HepG2 (cell line): Measurements from ENCODE around the gene LCN12. TPM values are rescaled to one million over a fixed set of nuclear protein-coding genes. Genes with fewer than 3 reads are reported as not detected.
A peak's percentile ranks its signal among the peaks of the same experiment; 100 is the strongest.

Experiments used
- ARNT ChIP-seq: fragments of 450-650 bp; IDR thresholded peaks from 2 replicates; pipeline ENCODE4 v1.6.1; 2017
- DNMT1 ChIP-seq: sonication (generic); formaldehyde crosslinking; IDR thresholded peaks from 2 replicates; pipeline ENCODE4 v1.5.1; 2020; ENCODE audit warnings: mild to moderate bottlenecking, missing genetic modification reagents
- DPF2 ChIP-seq: sonication (generic); formaldehyde crosslinking; IDR thresholded peaks from 2 replicates; pipeline ENCODE4 v1.4.0; 2020; ENCODE audit warnings: mild to moderate bottlenecking, low read depth, missing genetic modification reagents, borderline replicate concordance
- ELK4 ChIP-seq: sonication (generic); formaldehyde crosslinking; IDR thresholded peaks from 2 replicates; pipeline ENCODE4 v1.9.0; 2021; ENCODE audit warnings: missing genetic modification reagents, borderline replicate concordance
- FLYWCH1 ChIP-seq: sonication (generic); formaldehyde crosslinking; IDR thresholded peaks from 2 replicates; pipeline ENCODE4 v1.8.1; 2023; ENCODE audit warnings: mild to moderate bottlenecking, missing genetic modification reagents
- FOXP1 ChIP-seq, 2 experiments: fragments of 450-650 bp in 1 of 2; IDR thresholded peaks; 2 replicates each; pipeline ENCODE4 v1.6.1; 2017 to 2018; ENCODE audit warnings: antibody characterized with exemption in 1 of 2
- HMGXB4 ChIP-seq, 2 experiments: sonication (generic) in 1 of 2; formaldehyde crosslinking in 1 of 2; IDR thresholded peaks; 2 replicates each; pipeline versions ENCODE4 v1.4.0 to v1.6.1; 2018 to 2020; ENCODE audit warnings: missing genetic modification reagents in 2 of 2, borderline replicate concordance in 1 of 2, low read depth in 1 of 2, mild to moderate bottlenecking in 1 of 2, missing biosample characterization in 1 of 2
- HOXA5 ChIP-seq: sonication (generic); formaldehyde crosslinking; IDR thresholded peaks from 2 replicates; pipeline ENCODE4 v1.4.0; 2020; ENCODE audit warnings: missing genetic modification reagents
- KDM4B ChIP-seq: sonication (generic); formaldehyde crosslinking; IDR thresholded peaks from 2 replicates; pipeline ENCODE4 v1.4.0; 2020; ENCODE audit warnings: missing genetic modification reagents
- MED13 ChIP-seq: sonication (generic); formaldehyde crosslinking; IDR thresholded peaks from 2 replicates; pipeline ENCODE4 v1.5.0; 2020; ENCODE audit warnings: missing genetic modification reagents
- MIER2 ChIP-seq: IDR thresholded peaks from 2 replicates; pipeline ENCODE4 v1.6.1; 2016; ENCODE audit warnings: missing biosample characterization, missing genetic modification reagents
- MXD4 ChIP-seq: IDR thresholded peaks from 2 replicates; pipeline ENCODE4 v1.6.1; 2016; ENCODE audit warnings: mild to moderate bottlenecking, missing biosample characterization, missing genetic modification reagents
- NFIC ChIP-seq: IDR thresholded peaks from 2 replicates; pipeline ENCODE4 v1.6.1; 2012; ENCODE audit warnings: mild to moderate bottlenecking, low read length, inconsistent platforms
- NR2F2 ChIP-seq: IDR thresholded peaks from 2 replicates; pipeline ENCODE4 v1.6.1; 2012; ENCODE audit warnings: low read depth, inconsistent platforms, borderline replicate concordance
- PRDM15 ChIP-seq: sonication (generic); formaldehyde crosslinking; IDR thresholded peaks from 2 replicates; pipeline ENCODE4 v1.4.0; 2020; ENCODE audit warnings: missing genetic modification reagents
- RAD51 ChIP-seq: fragments of 450-650 bp; IDR thresholded peaks from 2 replicates; pipeline ENCODE4 v1.6.1; 2016; ENCODE audit warnings: borderline replicate concordance
- RCOR2 ChIP-seq: IDR thresholded peaks from 2 replicates; pipeline ENCODE4 v1.6.1; 2016; ENCODE audit warnings: missing biosample characterization, missing genetic modification reagents
- SALL2 ChIP-seq: sonication (generic); formaldehyde crosslinking; IDR thresholded peaks from 2 replicates; pipeline ENCODE4 v1.8.1; 2023; ENCODE audit warnings: mild to moderate bottlenecking, missing genetic modification reagents, inconsistent platforms
- ZMYM2 ChIP-seq: sonication (generic); formaldehyde crosslinking; IDR thresholded peaks from 2 replicates; pipeline ENCODE4 v1.8.0; 2022; ENCODE audit warnings: mild to moderate bottlenecking, missing genetic modification reagents
- ZNF251 ChIP-seq: sonication (generic); formaldehyde crosslinking; IDR thresholded peaks from 2 replicates; pipeline ENCODE4 v1.9.0; 2021; ENCODE audit warnings: mild to moderate bottlenecking, missing genetic modification reagents
- ZNF496 ChIP-seq: sonication (generic); formaldehyde crosslinking; IDR thresholded peaks from 2 replicates; pipeline ENCODE4 v1.8.1; 2023; ENCODE audit warnings: mild to moderate bottlenecking, moderate library complexity, missing genetic modification reagents; ENCODE audit not compliant: insufficient replicate concordance
- ZNF616 ChIP-seq: sonication (generic); formaldehyde crosslinking; IDR thresholded peaks from 2 replicates; pipeline ENCODE4 v1.5.0; 2020; ENCODE audit warnings: low read depth, mild to moderate bottlenecking, missing genetic modification reagents
- ZNF841 ChIP-seq: sonication (generic); formaldehyde crosslinking; IDR thresholded peaks from 2 replicates; pipeline ENCODE4 v1.8.1; 2023; ENCODE audit warnings: missing genetic modification reagents, borderline replicate concordance
- ZSCAN30 ChIP-seq: sonication (generic); formaldehyde crosslinking; IDR thresholded peaks from 2 replicates; pipeline ENCODE4 v1.5.0; 2020; ENCODE audit warnings: mild to moderate bottlenecking, missing genetic modification reagents
- polyA plus RNA-seq, 8 experiments: library from polyadenylated mRNA; depleted of rRNA in 3 of 8; stranded (reverse) in 7 of 8; unstranded in 1 of 8; fragments of >200 nt; fragmentation: Illumina TruSeq in 4 of 8; extraction: Trizol in 4 of 8; gene quantifications; 2 replicates each; pipeline versions ENCODE4 v1.2.1 to v1.2.3, GENCODE V29; 2011 to 2016; ENCODE audit warnings: low read depth in 4 of 8, missing spikeins in 1 of 8, mixed read lengths in 1 of 8; ENCODE audit not compliant: insufficient read depth in 1 of 8
- total RNA-seq, 5 experiments: library from RNA; depleted of rRNA; stranded (reverse); fragments of >200 nt; fragmentation: Illumina TruSeq; extraction: Trizol; gene quantifications; 2 replicates each; pipeline ENCODE4 v1.2.3, GENCODE V29; 2016; ENCODE audit warnings: low read depth in 1 of 5

The LCN12 gene
- total and polyA plus RNA-seq, 2 of the 13 experiments (the other 11 are each of a cell fraction or from before 2014, with no cell fraction given), result 3.4 to 6.9 TPM

GRCh38 chr9:136947955-136948510, 4.0 kb upstream of the LCN12 start (continued):
- no peak for TF ChIP-seq ARNT
- no peak for TF ChIP-seq ZNF841 (CRISPR knock-in tag)
- no peak for TF ChIP-seq DNMT1 (CRISPR knock-in tag)
- no peak for TF ChIP-seq RAD51
- TF ChIP-seq ZSCAN30, result no peak
- TF ChIP-seq ZNF496 (CRISPR knock-in tag), result no peak
- TF ChIP-seq KDM4B (CRISPR knock-in tag), result no peak
- 0 out of 2 replicates have a peak, but pooled peaks have one; percentile 46 for TF ChIP-seq RCOR2 (CRISPR knock-in tag)
- TF ChIP-seq DPF2, result no peak
- no peak for TF ChIP-seq MXD4 (CRISPR knock-in tag)
- TF ChIP-seq SALL2, result no peak
- no peak for TF ChIP-seq MIER2
- no peak for TF ChIP-seq NR2F2
- TF ChIP-seq ZNF616 (CRISPR knock-in tag), result no peak
- TF ChIP-seq MED13 (CRISPR knock-in tag), result 0 out of 2 replicates have a peak, but pooled peaks have one; percentile 51
- no peak for TF ChIP-seq PRDM15 (CRISPR knock-in tag)
- no peak for TF ChIP-seq NFIC
- TF ChIP-seq FOXP1 (IDR thresholded peaks at IDR 0.05), result no peak
- TF ChIP-seq FOXP1 (CRISPR knock-in tag; IDR thresholded peaks at IDR 0.05), result no peak
- TF ChIP-seq HMGXB4 (CRISPR knock-in tag; IDR thresholded peaks at IDR 0.05; ENCODE audit: borderline replicate concordance in 1 of 2, low read depth in 1 of 2), result peak; percentile 42 to 83; a peak in 2 of 4 replicates
- TF ChIP-seq ZNF251 (CRISPR knock-in tag), result no peak
- no peak for TF ChIP-seq ELK4 (CRISPR knock-in tag)
- TF ChIP-seq HOXA5 (CRISPR knock-in tag), result peak; percentile 70; the same call in 1 of the 2 replicates
- TF ChIP-seq FLYWCH1 (CRISPR knock-in tag), result no peak
- 0 out of 2 replicates have a peak, but pooled peaks have one; percentile 64 for TF ChIP-seq ZMYM2 (CRISPR knock-in tag)
